GM12878 (cell line): ENCODE measurements around the gene PRSS33. TPM values are rescaled to one million over a fixed set of nuclear protein-coding genes. Genes with fewer than 3 reads are reported as not detected.

Experiments
- ATAC-seq: fragments of 200-7000 bp; cut with Tn5 transposase; 3 replicates; pipeline ENCODE4 v1.9.1; 2020; ENCODE audit warnings: mild to moderate bottlenecking, moderate library complexity
- BruUV-seq: library from RNA; stranded (reverse); fragments of 400-500 nt; replicated peaks from 2 replicates; lab custom pipeline; 2021; lab: Mats Ljungman, UMichigan
- CTCF ChIA-PET: fragments of 300-600 bp; sonication (Branson Sonifier 250); formaldehyde crosslinking; extraction: SDS; loops from one replicate; lab custom pipeline; 2021; ENCODE audit warnings: inconsistent platforms; lab: Yijun Ruan, JAX
- POLR2A ChIA-PET: fragments of 350-600 bp; formaldehyde crosslinking; extraction: SDS; loops from one replicate; lab custom pipeline; 2021; ENCODE audit warnings: inconsistent platforms; lab: Charles Lee
- RAD21 ChIA-PET: fragments of 300-600 bp; sonication (Branson Sonifier 250); formaldehyde crosslinking; loops from one replicate; lab custom pipeline; 2023; ENCODE audit warnings: antibody characterized with exemption; ENCODE audit not compliant: unreplicated experiment; lab: Charles Lee
- SMC1A ChIA-PET: fragments of 300-600 bp; sonication (Branson Sonifier 250); formaldehyde crosslinking; loops from one replicate; lab custom pipeline; 2023; ENCODE audit not compliant: unreplicated experiment, uncharacterized antibody; lab: Charles Lee
- DNase-seq: peaks from one replicate; pipeline ENCODE4 v3.0.0-alpha.2; 2011; ENCODE audit warnings: low read depth, low spot score
- FAIRE-seq: peaks from 3 replicates; lab custom pipeline; 2011; peaks lifted over from hg19 to GRCh38; lab: Jason Lieb, UNC
- H2AFZ ChIP-seq: 2 replicates; pipeline ENCODE4 v1.6.0; 2011; ENCODE audit warnings: low read depth, low read length, control low read depth; ENCODE audit not compliant: control insufficient read depth
- H3K27ac ChIP-seq: 2 replicates; pipeline ENCODE4 v1.5.1; 2011; ENCODE audit warnings: control low read depth; ENCODE audit not compliant: control insufficient read depth, insufficient read depth
- H3K27me3 ChIP-seq, 2 experiments: replicated peaks in 1 of 2; 2 replicates each; pipeline versions ENCODE4 v1.6.0 to v1.6.1; 2011; ENCODE audit warnings: low read length in 1 of 2; ENCODE audit not compliant: control insufficient read depth in 2 of 2, insufficient read depth in 2 of 2
- H3K36me3 ChIP-seq, 2 experiments: 2 replicates each; pipeline ENCODE4 v1.5.1; 2011; ENCODE audit warnings: low read length in 1 of 2; ENCODE audit not compliant: control insufficient read depth in 2 of 2, insufficient read depth in 2 of 2
- H3K4me1 ChIP-seq: 2 replicates; pipeline ENCODE4 v1.6.1; 2011; ENCODE audit warnings: mild to moderate bottlenecking, low read length, moderate library complexity, mixed read lengths; ENCODE audit not compliant: control insufficient read depth, insufficient read depth
- H3K4me2 ChIP-seq: 2 replicates; pipeline ENCODE4 v1.6.0; 2011; ENCODE audit warnings: control low read depth; ENCODE audit not compliant: control insufficient read depth, insufficient read depth
- H3K4me3 ChIP-seq: fragments of 200-600 bp; sonication (generic); 2 replicates; pipeline ENCODE4 v1.5.1; 2016
- H3K79me2 ChIP-seq: 2 replicates; pipeline ENCODE4 v1.6.0; 2011; ENCODE audit warnings: low read length; ENCODE audit not compliant: control insufficient read depth, insufficient read depth
- H3K9ac ChIP-seq: 2 replicates; pipeline ENCODE4 v1.8.0; 2011; ENCODE audit warnings: low read length, control low read depth, mixed read lengths; ENCODE audit not compliant: control insufficient read depth, insufficient read depth
- H3K9me3 ChIP-seq: replicated peaks from 3 replicates; pipeline ENCODE4 v1.5.1; 2011; ENCODE audit warnings: mild to moderate bottlenecking, low read length; ENCODE audit not compliant: control insufficient read depth, insufficient read depth
- H4K20me1 ChIP-seq: 2 replicates; pipeline ENCODE4 v1.6.0; 2011; ENCODE audit not compliant: control insufficient read depth, insufficient read depth
- EED ChIP-seq: sonication (generic); IDR thresholded peaks from 2 replicates; pipeline ENCODE4 v1.6.1; 2016; ENCODE audit warnings: antibody characterized with exemption, low read depth
- NR2C2 ChIP-seq: IDR thresholded peaks from 2 replicates; pipeline ENCODE4 v1.6.1; 2011; ENCODE audit warnings: borderline replicate concordance, low read depth; ENCODE audit not compliant: control insufficient read depth, insufficient read length
- SRF ChIP-seq, 2 experiments: IDR thresholded peaks; 2 replicates each; pipeline ENCODE4 v1.6.1; 2011; ENCODE audit warnings: low read depth in 2 of 2, low read length in 2 of 2, mild to moderate bottlenecking in 1 of 2, moderate library complexity in 1 of 2
- TCF3 ChIP-seq: IDR thresholded peaks from 2 replicates; pipeline ENCODE4 v1.6.1; 2012; ENCODE audit warnings: low read depth, mild to moderate bottlenecking, low read length, borderline replicate concordance; ENCODE audit not compliant: insufficient read depth
- WGBS: methylation state at CpG from one replicate; pipeline ENCODE4 v1.1.6; 2016; ENCODE audit warnings: low lambda C conversion rate; ENCODE audit not compliant: insufficient replicate concordance, insufficient coverage; ENCODE audit errors: missing lambda C conversion rate; 5-methylcytosine and 5-hydroxymethylcytosine counted together
- in situ Hi-C: fragments of 300-500 bp; cut with MboI; formaldehyde crosslinking; loops from 9 replicates; pipeline ENCODE4 v1.14.3; 2018; ENCODE audit warnings: mixed read lengths
- intact Hi-C: fragments of 100-400 bp; cut with micrococcal nuclease; formaldehyde crosslinking; loops from one replicate; pipeline ENCODE4 v1.14.2; 2022; ENCODE audit not compliant: unreplicated experiment
- polyA plus RNA-seq, 11 experiments: library from polyadenylated mRNA; depleted of rRNA in 4 of 11; unstranded in 6 of 11; stranded (reverse) in 5 of 11; fragments of >200 nt; fragmentation: Nextera tagmentation in 4 of 11; fragmentation: Illumina TruSeq in 1 of 11; extraction: Ambion mirVana in 4 of 11; extraction: Trizol in 1 of 11; gene quantifications; 1 replicate in 1 of 11; 2 replicates in 10 of 11; pipeline versions ENCODE4 v1.2.1 to v1.2.3, GENCODE V29; 2011 to 2016; ENCODE audit warnings: inconsistent platforms in 2 of 11, missing spikeins in 2 of 11, low read depth in 1 of 11
- total RNA-seq, 4 experiments: library from RNA; depleted of rRNA in 3 of 4; stranded (reverse); fragments of >200 nt in 3 of 4; fragmentation: Illumina TruSeq in 1 of 4; extraction: Trizol in 1 of 4; gene quantifications; 2 replicates each; pipeline versions ENCODE4 v1.2.1 to v1.2.3, GENCODE V29; 2013 to 2021
- TF ChIP-seq, protein P1 (sequence below): fragments of 450-650 bp; conservative IDR thresholded peaks from 2 replicates; pipeline ENCODE4 v1.6.1; 2017; ENCODE audit warnings: mild to moderate bottlenecking, moderate library complexity

Gene PRSS33
- total and polyA plus RNA-seq, 10 of the 15 experiments (the other 5 are each of a cell fraction or from before 2014, with no cell fraction given), result not detected

DNA sequence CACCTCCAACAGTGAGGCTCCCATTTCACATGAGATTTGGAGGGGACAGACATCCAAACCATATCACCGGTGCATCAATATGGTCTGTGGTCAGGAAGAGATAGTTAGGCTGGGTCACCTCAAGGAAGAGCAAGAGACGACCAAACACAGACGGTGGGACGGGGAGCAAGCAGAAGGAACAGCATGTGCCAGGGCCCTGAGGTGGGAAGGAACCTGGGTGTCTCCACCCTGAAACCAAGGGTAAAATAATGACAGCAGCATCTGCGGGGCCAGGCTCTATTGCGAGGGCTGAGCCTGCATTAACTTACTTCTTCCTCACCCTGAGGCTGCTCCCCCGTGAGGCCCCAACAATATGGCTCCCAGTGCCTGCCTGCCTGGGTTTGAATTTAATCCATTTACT, 20.8 kb upstream of the PRSS33 start (continued):
- TF ChIP-seq, protein P1, sequence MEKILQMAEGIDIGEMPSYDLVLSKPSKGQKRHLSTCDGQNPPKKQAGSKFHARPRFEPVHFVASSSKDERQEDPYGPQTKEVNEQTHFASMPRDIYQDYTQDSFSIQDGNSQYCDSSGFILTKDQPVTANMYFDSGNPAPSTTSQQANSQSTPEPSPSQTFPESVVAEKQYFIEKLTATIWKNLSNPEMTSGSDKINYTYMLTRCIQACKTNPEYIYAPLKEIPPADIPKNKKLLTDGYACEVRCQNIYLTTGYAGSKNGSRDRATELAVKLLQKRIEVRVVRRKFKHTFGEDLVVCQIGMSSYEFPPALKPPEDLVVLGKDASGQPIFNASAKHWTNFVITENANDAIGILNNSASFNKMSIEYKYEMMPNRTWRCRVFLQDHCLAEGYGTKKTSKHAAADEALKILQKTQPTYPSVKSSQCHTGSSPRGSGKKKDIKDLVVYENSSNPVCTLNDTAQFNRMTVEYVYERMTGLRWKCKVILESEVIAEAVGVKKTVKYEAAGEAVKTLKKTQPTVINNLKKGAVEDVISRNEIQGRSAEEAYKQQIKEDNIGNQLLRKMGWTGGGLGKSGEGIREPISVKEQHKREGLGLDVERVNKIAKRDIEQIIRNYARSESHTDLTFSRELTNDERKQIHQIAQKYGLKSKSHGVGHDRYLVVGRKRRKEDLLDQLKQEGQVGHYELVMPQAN, result no peak
- no peak for TF ChIP-seq SRF (IDR thresholded peaks at IDR 0.05; ENCODE audit: low read depth in 2 of 2, low read length in 2 of 2)

DNA sequence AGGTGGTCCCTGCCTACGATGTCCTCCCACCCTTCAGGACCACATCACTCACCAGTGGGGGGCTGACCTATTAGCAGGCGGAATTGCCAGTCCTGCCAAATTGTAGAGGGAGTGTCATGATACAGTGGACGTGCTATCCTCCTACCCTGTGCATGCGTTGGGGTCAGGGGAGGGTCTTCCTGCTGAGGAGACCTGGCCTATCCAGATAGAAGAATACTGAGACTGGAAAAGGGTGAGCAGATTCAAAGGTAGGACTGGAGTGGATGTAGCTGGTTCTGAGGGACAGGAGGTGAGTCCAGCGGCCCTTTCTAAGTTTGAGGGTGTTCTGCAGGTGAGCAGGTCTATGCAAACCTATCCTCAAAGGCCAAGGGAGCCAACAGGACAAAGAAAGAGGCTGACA, 18.9 kb upstream of the PRSS33 start:
- no peaks in the 10 kb centered on the region for H3K9me3 ChIP-seq
- ChIA-PET CTCF (no interaction called here), POLR2A (no interaction called here), RAD21 (no interaction called here), SMC1A (no interaction called here)
- no TSS peak for BruUV-seq
- H3K27me3 ChIP-seq, result peaks cover 0 to 1% of the 10 kb centered on the region in 2 experiments; a peak in 1 of 4 replicates
- no peak overlapping the region for H3K9ac ChIP-seq
- WGBS, result 30% methylated on average over 5 of the region's 5 CpGs
- no peaks in the 10 kb centered on the region for H3K79me2 ChIP-seq
- H3K4me3 ChIP-seq, result no peak overlapping the region
- DNase-seq (no peak), FAIRE-seq (no peak), ATAC-seq (no peak)
- H3K4me2 ChIP-seq, result no peak overlapping the region
- no peak overlapping the region for H3K27ac ChIP-seq
- in situ Hi-C loops, result no loop called here
- H2AFZ ChIP-seq, result no peak overlapping the region
- H3K4me1 ChIP-seq, result no peaks in the 10 kb centered on the region
- no peaks in the 10 kb centered on the region for H4K20me1 ChIP-seq
- intact Hi-C loops, result loop anchor here (10.0 kb wide), 1 partner anchor 49 kb away; the partner anchor contains the start of gene PRSS22
- H3K36me3 ChIP-seq, result no peaks in the 10 kb centered on the region
- TF ChIP-seq NR2C2 (no peak), TCF3 (no peak), EED (no peak)
